Measurements from ENCODE around the gene FCAMR.
A peak's percentile ranks its signal among the peaks of the same experiment; 100 is the strongest.

Gene FCAMR

DNA sequence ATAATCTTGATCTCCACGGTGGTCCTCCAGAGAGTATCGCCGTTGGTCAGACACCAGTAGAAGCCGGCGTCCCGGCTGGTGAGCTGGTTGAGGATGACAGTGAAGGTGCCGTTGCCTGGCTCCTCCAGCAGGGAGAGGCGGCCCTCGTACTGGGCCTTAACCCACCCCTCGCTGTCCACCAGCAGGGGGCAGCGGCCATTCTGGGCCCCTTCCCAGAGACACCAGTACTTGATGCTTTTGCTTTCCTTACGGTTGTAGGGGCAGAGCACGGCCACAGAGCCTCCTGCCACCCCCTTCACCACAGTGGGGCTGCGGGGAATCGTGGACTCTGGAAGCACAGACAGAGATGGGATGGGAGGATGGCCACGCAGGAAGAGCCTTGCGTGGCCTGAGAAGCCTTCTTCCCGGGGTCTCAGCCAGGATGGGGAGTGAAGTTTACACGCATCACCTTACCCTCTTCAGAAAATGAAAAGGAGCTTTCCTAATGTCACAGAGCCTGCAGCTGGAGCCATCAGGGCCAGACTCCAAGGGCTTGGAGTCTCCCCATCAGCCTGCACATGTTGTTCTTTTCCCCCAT, 34.7 kb downstream of the FCAMR start:
- TF ChIP-seq, protein P1, sequence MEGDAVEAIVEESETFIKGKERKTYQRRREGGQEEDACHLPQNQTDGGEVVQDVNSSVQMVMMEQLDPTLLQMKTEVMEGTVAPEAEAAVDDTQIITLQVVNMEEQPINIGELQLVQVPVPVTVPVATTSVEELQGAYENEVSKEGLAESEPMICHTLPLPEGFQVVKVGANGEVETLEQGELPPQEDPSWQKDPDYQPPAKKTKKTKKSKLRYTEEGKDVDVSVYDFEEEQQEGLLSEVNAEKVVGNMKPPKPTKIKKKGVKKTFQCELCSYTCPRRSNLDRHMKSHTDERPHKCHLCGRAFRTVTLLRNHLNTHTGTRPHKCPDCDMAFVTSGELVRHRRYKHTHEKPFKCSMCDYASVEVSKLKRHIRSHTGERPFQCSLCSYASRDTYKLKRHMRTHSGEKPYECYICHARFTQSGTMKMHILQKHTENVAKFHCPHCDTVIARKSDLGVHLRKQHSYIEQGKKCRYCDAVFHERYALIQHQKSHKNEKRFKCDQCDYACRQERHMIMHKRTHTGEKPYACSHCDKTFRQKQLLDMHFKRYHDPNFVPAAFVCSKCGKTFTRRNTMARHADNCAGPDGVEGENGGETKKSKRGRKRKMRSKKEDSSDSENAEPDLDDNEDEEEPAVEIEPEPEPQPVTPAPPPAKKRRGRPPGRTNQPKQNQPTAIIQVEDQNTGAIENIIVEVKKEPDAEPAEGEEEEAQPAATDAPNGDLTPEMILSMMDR (conservative IDR thresholded peaks at IDR 0.05; ENCODE audit: low read depth, low read length), result peak; percentile 65
- no peak for DNase-seq (ENCODE audit: low read depth)
- H3K4me3 ChIP-seq (ENCODE audit: low read length), result no peak overlapping the region

DNA sequence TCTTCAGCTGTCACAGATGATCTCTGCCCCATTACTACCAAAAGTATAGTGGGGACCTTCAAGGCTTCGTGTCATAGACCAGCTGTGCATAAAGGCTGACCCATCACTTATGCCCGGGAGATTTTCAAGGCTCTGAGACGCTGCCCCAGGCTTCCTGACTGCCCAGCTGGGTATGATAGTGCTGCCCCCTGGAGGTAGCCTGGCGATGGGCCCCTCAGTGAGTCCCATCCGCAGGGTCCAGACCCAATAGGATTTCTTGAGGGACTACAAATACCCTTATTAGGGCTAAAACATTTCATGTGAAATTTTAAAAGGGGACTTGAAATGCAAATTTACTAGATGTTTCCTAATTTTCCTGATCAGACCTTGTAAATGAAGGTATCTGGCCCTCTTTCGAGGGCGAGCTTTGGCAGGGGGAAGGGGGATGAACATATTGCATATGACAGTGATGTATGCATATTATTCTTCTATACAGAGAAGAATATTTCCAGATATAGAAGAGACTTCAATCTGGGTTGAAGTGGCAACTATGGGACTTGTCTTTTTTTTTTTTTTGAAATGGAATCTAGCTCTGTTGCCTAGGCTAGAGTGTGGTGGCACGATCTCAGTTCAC, 36.8 kb downstream of the FCAMR start:
- no peak for DNase-seq (ENCODE audit: low read depth)
- TF ChIP-seq, protein P1 (conservative IDR thresholded peaks at IDR 0.05; ENCODE audit: low read depth, low read length), result peak; percentile 66
- H3K4me3 ChIP-seq (ENCODE audit: low read length), result no peak overlapping the region

DNA sequence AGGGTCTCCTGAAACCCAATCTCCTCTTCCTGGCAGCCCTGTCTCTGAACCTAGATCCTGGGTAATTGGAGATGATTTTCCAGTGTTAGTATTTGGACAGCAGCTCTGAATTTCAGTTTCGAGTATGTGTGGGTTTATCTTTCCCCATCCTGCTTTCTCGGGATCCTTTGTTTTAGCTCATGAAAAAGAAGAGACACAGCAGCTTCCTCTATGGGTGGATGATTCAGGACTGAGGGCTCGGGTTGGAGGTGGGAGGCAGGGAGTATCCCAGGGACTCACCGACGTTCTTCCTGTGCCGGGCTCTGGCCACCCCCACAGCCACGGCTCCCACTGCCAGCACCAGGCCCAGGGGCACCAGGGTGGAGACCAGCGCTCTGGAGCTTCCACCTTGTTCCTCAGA, 38.1 kb downstream of the FCAMR start:
- TF ChIP-seq, protein P1 (conservative IDR thresholded peaks at IDR 0.05; ENCODE audit: low read depth, low read length), result no peak
- no peak for DNase-seq (ENCODE audit: low read depth)
- no peak overlapping the region for H3K4me3 ChIP-seq (ENCODE audit: low read length)

DNA sequence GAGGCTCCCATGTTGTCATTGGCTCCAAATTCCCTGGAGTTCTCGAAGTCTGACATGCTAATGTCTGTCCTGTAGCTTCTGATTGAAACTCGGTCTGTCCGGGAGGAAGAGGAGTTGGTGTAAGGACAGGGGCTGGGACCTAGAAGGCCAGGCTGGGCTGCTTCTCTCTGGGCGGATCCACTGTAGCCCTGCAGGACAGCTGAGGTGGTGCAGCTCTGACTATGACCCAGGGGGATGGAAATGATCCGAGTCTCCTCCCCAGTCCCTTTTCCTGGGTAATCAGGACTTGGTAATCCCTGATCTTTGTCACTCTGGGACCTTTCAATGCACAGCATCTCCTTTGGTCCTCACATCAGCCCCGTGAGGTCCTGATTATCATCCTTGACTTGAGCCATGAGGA, 38.6 kb downstream of the FCAMR start:
- no peak overlapping the region for H3K4me3 ChIP-seq (ENCODE audit: low read length)
- DNase-seq (ENCODE audit: low read depth), result no peak
- TF ChIP-seq, protein P1 (conservative IDR thresholded peaks at IDR 0.05; ENCODE audit: low read depth, low read length), result peak; percentile 21

DNA sequence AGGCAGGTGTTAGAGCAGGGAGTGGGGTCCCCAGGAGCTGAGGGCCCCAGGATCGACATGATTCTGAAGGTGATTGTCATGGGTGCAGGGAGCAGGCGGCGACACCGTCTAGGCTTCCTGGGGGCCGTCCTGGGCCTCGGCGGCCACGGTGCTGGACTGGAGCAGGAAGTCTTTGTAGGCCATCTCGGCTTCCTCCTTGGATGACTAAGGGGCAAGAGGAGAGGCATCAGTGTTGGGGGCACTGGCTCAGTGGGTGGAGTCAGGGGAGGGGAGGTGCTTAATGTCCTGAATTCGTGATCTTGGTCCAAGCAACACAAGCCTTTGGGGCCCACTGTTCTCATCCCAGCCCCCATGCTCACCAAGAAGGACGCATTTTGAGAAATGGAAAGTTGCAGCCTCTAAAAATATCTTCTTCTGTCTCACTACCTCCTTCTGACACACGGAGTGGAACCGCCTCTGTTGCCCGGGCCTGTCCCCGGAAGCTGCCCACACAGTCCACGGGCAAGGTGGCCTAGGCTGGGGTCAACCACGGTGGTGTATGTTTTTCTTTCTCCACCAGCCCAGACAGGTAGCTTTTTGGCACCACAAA, 40.0 kb downstream of the FCAMR start:
- no peak for DNase-seq (ENCODE audit: low read depth)
- H3K4me3 ChIP-seq (ENCODE audit: low read length), result no peak overlapping the region
- TF ChIP-seq, protein P1 (conservative IDR thresholded peaks at IDR 0.05; ENCODE audit: low read depth, low read length), result no peak

DNA sequence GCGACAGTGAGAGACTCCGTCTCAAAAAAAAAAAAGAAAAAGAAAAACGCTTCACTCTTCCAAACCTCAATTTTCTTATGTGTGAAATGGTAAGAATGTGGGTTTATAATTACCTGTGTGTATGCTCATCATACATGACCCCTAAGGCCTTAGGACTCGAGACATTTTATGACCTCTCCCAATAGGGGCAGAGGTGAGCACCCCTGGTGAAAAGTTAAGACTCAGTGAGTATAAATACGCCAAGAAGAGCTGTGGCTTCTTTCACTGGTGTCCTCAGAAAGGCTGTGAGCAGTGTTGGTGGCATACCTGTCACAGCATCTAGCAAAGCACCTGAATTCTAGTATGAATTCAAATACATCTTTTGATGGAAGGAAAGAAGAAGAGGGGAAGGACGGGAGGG, 40.7 kb downstream of the FCAMR start:
- no peak overlapping the region for H3K4me3 ChIP-seq (ENCODE audit: low read length)
- DNase-seq (ENCODE audit: low read depth), result no peak
- TF ChIP-seq, protein P1 (conservative IDR thresholded peaks at IDR 0.05; ENCODE audit: low read depth, low read length), result no peak

DNA sequence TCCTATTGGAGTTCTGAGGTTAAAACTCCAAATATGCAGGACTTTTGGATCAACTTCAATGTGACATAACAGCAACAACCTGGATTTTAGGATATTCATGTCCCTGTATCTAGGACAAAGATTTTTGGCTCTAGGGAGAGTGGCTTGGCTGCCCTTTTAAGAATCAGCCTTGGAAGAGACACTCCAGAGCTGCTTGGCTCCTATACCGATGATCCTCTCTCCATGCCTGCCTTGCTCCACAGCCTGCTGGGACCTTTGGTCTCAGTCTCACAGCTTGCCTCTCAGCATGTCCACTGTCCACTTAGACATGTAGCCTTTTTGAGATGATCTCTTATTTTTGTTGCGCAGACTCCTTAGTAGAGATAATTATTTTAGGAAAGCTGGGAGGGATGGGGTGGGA, 44.0 kb downstream of the FCAMR start:
- TF ChIP-seq, protein P1 (conservative IDR thresholded peaks at IDR 0.05; ENCODE audit: low read depth, low read length), result no peak
- DNase-seq (ENCODE audit: low read depth), result no peak
- no peak overlapping the region for H3K4me3 ChIP-seq (ENCODE audit: low read length)
